CD4-positive, alpha-beta T cell (primary cell): ENCODE data around the gene ANKRD33. TPM values are rescaled to one million over a fixed set of nuclear protein-coding genes. Genes with fewer than 3 reads are reported as not detected.

Source experiments
- ATAC-seq: fragments of 200-7000 bp; cut with Tn5 transposase; one replicate; pipeline ENCODE4 v1.10.0; 2022; ENCODE audit warnings: mild to moderate bottlenecking; ENCODE audit not compliant: poor library complexity
- CTCF ChIA-PET: fragments of 350-600 bp; sonication (Branson Sonifier 250); formaldehyde crosslinking; loops from one replicate; lab custom pipeline; 2021; ENCODE audit warnings: antibody characterized with exemption, inconsistent platforms; lab: Charles Lee
- POLR2A ChIA-PET: fragments of 350-600 bp; sonication (Branson Sonifier 250); formaldehyde crosslinking; loops from one replicate; lab custom pipeline; 2021; ENCODE audit warnings: antibody characterized with exemption, inconsistent platforms; lab: Charles Lee
- DNase-seq, 14 experiments: peaks; one replicate each; pipeline ENCODE4 v3.0.0-alpha.2; 2013 to 2020; ENCODE audit warnings: mixed read lengths in 2 of 14
- H3K27ac ChIP-seq, 2 donors: one replicate each; pipeline versions ENCODE4 v1.5.1 to v1.7.0; 2013; ENCODE audit warnings: low read length in 2 of 2, low read depth in 1 of 2, mild to moderate bottlenecking in 1 of 2
- H3K27me3 ChIP-seq, 2 experiments: 1 replicate in 1 of 2; 2 replicates in 1 of 2; pipeline versions ENCODE4 v1.6.1 to v1.7.0; 2013; ENCODE audit warnings: low read length in 2 of 2, control low read depth in 1 of 2, mild to moderate bottlenecking in 1 of 2, moderate library complexity in 1 of 2; ENCODE audit not compliant: insufficient read depth in 2 of 2, control insufficient read depth in 1 of 2
- H3K36me3 ChIP-seq: one replicate; pipeline ENCODE4 v1.6.1; 2013; ENCODE audit warnings: low read length, control low read depth; ENCODE audit not compliant: insufficient read depth
- H3K4me1 ChIP-seq: one replicate; pipeline ENCODE4 v1.6.1; 2013; ENCODE audit warnings: low read length, control low read depth; ENCODE audit not compliant: insufficient read depth
- H3K4me3 ChIP-seq: one replicate; pipeline ENCODE4 v1.5.1; 2013; ENCODE audit warnings: mild to moderate bottlenecking, low read length, moderate library complexity
- H3K9me3 ChIP-seq, 2 experiments: 1 replicate in 1 of 2; 2 replicates in 1 of 2; pipeline versions ENCODE4 v1.6.1 to v1.7.0; 2013; ENCODE audit warnings: low read length in 2 of 2, mild to moderate bottlenecking in 2 of 2, control low read depth in 1 of 2, moderate library complexity in 1 of 2; ENCODE audit not compliant: control insufficient read depth in 1 of 2, insufficient read depth in 1 of 2
- H3K27ac Mint-ChIP-seq: one replicate; pipeline ENCODE4 v1.8.0; 2020; ENCODE audit warnings: mixed read lengths
- H3K27me3 Mint-ChIP-seq: one replicate; pipeline ENCODE4 v1.8.0; 2021; ENCODE audit warnings: mixed read lengths
- H3K36me3 Mint-ChIP-seq: one replicate; pipeline ENCODE4 v1.8.0; 2021; ENCODE audit warnings: low read depth, mixed read lengths
- H3K4me1 Mint-ChIP-seq: one replicate; pipeline ENCODE4 v1.8.0; 2021; ENCODE audit warnings: low read depth, mixed read lengths
- H3K4me3 Mint-ChIP-seq: one replicate; pipeline ENCODE4 v1.8.0; 2020; ENCODE audit warnings: mild to moderate bottlenecking, mixed read lengths
- H3K9me3 Mint-ChIP-seq: one replicate; pipeline ENCODE4 v1.8.0; 2020; ENCODE audit warnings: mixed read lengths
- intact Hi-C, 2 experiments: fragments of 100-400 bp; cut with DNase I in 1 of 2; cut with micrococcal nuclease in 1 of 2; formaldehyde crosslinking; loops; one replicate each; pipeline versions ENCODE4 v1.15.1 to v1.9.0; 2023 to 2025; cut with DNase I, micrococcal nuclease
- total RNA-seq, 174 experiments: library from RNA in 2 of 174; stranded (reverse) in 2 of 174; gene quantifications; one replicate each; pipeline ENCODE4 v1.2.3 and lab custom pipeline; 2021 to 2026
- TF ChIP-seq, protein P1 (sequence below): fragments of 200-600 bp; IDR thresholded peaks from one replicate; pipeline ENCODE4 v1.8.0; 2022; ENCODE audit warnings: antibody characterized with exemption, mild to moderate bottlenecking

ANKRD33 gene
- total RNA-seq, 2 experiments from 2014 or later: not detected

DNA sequence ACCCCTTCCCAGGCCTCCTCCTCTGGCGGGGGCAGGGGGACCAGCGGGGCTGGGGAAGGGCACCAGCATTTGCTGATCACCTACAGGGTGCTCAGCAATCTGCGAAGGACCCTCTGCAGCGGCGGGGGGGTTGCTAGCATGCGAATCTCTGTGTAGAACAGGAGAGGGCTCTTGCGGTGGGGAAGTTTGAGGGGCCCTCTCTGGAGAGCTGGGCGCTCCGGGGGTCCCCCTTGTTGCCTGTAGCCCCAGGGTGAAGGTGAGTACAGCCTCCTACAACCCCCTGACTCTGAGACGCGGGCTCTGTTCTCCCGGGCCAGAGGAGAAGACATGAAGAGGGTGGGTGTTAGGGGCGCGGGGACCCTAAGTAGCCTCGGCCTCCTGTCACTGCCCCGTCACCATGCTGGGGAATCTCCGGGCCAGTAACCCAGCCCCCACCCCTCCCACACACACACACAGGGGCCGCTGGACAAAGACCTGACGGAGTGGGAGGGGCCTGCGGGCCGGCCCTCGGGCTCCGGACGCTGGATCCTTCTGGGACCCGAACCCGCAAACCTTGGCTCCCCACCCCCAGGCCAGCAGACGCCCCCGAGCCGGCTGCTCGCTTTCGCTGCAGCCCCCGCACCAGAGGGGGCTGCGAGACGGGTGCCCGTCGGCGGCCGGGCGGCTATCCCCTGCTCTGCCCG is 40.1 kb upstream of the ANKRD33 start:
- TF ChIP-seq, protein P1, sequence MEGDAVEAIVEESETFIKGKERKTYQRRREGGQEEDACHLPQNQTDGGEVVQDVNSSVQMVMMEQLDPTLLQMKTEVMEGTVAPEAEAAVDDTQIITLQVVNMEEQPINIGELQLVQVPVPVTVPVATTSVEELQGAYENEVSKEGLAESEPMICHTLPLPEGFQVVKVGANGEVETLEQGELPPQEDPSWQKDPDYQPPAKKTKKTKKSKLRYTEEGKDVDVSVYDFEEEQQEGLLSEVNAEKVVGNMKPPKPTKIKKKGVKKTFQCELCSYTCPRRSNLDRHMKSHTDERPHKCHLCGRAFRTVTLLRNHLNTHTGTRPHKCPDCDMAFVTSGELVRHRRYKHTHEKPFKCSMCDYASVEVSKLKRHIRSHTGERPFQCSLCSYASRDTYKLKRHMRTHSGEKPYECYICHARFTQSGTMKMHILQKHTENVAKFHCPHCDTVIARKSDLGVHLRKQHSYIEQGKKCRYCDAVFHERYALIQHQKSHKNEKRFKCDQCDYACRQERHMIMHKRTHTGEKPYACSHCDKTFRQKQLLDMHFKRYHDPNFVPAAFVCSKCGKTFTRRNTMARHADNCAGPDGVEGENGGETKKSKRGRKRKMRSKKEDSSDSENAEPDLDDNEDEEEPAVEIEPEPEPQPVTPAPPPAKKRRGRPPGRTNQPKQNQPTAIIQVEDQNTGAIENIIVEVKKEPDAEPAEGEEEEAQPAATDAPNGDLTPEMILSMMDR: no peak
- DNase-seq (peak in 2 of 14 experiments; percentile 25 to 41), ATAC-seq (peak; percentile 35)
- Mint-ChIP-seq H3K27me3 (peaks cover 59% of the 10 kb centered on the region), H3K4me1 (peaks cover 32% of the 10 kb centered on the region), H3K4me3 (peak overlapping the region; percentile 70), H3K27ac (no peak overlapping the region), H3K36me3 (no peaks in the 10 kb centered on the region), H3K9me3 (no peaks in the 10 kb centered on the region)
- Histone ChIP-seq H3K27me3 (peaks cover 37 to 50% of the 10 kb centered on the region in 2 experiments), H3K9me3 (peaks cover 0 to 14% of the 10 kb centered on the region in 2 experiments), H3K27ac (no peak overlapping the region), H3K4me3 (peak overlapping the region; percentile 14), H3K4me1 (peaks cover 36% of the 10 kb centered on the region), H3K36me3 (no peaks in the 10 kb centered on the region)
- intact Hi-C loops: no loop called here
- POLR2A ChIA-PET: no interaction called here
- CTCF ChIA-PET: no interaction called here

DNA sequence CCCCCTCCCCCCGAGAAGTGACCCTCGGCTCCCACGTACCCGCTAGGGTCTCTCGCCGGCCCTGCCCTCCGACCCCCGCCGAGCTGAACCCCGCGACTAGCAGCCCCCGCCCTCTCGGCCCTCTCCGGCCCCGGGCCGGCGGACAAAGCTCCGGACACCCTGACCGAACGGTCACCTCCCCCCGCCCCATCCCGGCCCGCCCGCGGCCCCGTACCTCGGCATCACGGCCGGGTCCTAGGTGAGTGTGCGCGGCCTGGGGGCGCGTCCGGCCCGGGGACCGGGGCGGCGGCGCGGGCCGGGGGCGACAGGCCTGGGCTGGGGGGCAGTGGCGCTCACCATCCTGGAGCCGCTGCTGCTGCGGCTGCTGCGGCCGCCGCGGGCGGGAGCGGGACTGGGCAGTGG is 39.6 kb upstream of the ANKRD33 start, which contains the start of gene FIGNL2:
TSS of gene FIGNL2 (minus strand) at position 393 of the 402 bp plus-strand sequence. CDS start 26,305 bp downstream, outside the sequence.
- ATAC-seq: no peak
- TF ChIP-seq, protein P1: no peak
- H3K27ac ChIP-seq: no peak within 1 kb of the TSS
- H3K27me3 ChIP-seq: peaks cover 34 to 48% of the 10 kb centered on the region in 2 experiments
- POLR2A ChIA-PET: no interaction called here
- Mint-ChIP-seq H3K4me1 (peaks cover 32% of the 10 kb centered on the region), H3K27ac (no peak within 1 kb of the TSS), H3K36me3 (no peaks in the 10 kb centered on the region), H3K9me3 (no peaks in the 10 kb centered on the region), H3K4me3 (peak within 1 kb of the TSS; percentile 70), H3K27me3 (peaks cover 60% of the 10 kb centered on the region)
- CTCF ChIA-PET: no interaction called here
- no peaks in the 10 kb centered on the region for H3K36me3 ChIP-seq
- peak within 1 kb of the TSS; percentile 14 for H3K4me3 ChIP-seq
- DNase-seq: no peak
- H3K4me1 ChIP-seq: peaks cover 36% of the 10 kb centered on the region
- H3K9me3 ChIP-seq: peaks cover 0 to 14% of the 10 kb centered on the region in 2 experiments
- intact Hi-C loops: no loop called here

DNA sequence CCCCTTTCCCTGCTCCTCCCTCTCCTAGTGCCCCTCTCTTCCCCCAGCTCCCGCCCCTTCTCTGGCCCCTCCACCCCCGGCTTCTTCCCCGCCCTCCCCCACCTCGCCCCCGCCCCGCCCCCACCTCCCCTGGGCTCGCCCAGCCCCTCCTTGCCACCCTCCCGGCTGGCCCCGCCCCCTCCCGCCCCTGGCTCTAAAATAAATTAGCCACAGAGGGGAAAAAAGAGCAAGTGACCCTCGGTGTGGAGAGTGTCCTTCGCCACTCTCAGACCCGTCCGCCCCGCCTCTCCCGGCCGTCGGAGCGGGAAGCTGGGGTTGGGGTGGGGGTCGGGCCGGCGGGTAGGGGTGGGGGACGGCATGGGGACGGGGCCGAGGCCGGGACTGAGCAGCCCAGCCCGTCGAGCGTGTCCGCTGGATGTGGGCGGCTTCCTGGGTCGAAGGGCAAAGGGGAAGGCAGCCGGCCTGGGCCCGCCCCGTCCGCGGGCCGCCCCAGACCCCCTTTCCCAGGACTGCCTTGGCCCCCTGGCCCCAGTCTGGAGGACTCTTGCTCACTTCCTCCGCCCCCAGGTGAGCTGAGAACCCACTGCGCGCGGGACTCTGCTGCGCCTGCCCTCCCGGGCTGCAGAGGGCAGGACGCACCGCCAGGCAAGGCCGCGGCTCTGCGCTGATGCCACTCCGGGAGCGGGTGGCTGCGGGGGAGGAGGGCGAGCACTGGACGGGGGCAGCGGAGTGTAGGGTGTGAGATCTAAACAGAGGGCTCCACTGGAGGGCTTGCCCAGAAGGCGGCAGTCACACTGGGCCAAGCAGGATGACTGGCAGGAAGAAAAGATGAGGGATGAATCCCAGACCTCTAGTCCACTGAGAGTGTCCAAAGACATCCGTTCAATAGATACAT is 38.8 kb upstream of the ANKRD33 start:
- ChIA-PET CTCF (no interaction called here), POLR2A (no interaction called here)
- H3K27me3 ChIP-seq: peaks cover 33 to 40% of the 10 kb centered on the region in 2 experiments
- peak overlapping the region; percentile 20 for H3K4me3 Mint-ChIP-seq
- peaks cover 53% of the 10 kb centered on the region for H3K27me3 Mint-ChIP-seq
- no peak overlapping the region for H3K27ac Mint-ChIP-seq
- H3K4me3 ChIP-seq: no peak overlapping the region
- intact Hi-C loops: no loop called here
- no peaks in the 10 kb centered on the region for H3K36me3 Mint-ChIP-seq
- no peaks in the 10 kb centered on the region for H3K36me3 ChIP-seq
- DNase-seq: no peak
- peaks cover 32% of the 10 kb centered on the region for H3K4me1 Mint-ChIP-seq
- H3K9me3 Mint-ChIP-seq: no peaks in the 10 kb centered on the region
- H3K27ac ChIP-seq: no peak overlapping the region
- H3K4me1 ChIP-seq: peaks cover 36% of the 10 kb centered on the region
- TF ChIP-seq, protein P1: no peak
- peaks cover 0 to 14% of the 10 kb centered on the region in 2 experiments for H3K9me3 ChIP-seq
- no peak for ATAC-seq
